Stimulated activated memory B cell treated with anti-CD40 and anti-IgM and Interleukin-4, amounts not matched to agents 10 μg/mL and 1 μg/mL and 100 μg/mL, for 72 hours (primary cell): ENCODE data around the gene HIP1R.
A peak's percentile ranks its signal among the peaks of the same experiment; 100 is the strongest.

Experiments
- ATAC-seq: fragments of 150-1000 bp; cut with Tn5 transposase; 2 replicates; pipeline ENCODE4 v1.10.0; 2021
- H3K27ac Mint-ChIP-seq: one replicate; pipeline ENCODE4 v1.8.0; 2022; ENCODE audit warnings: mild to moderate bottlenecking, mixed read lengths
- H3K27me3 Mint-ChIP-seq: one replicate; pipeline ENCODE4 v1.8.0; 2022; ENCODE audit warnings: mixed read lengths
- H3K36me3 Mint-ChIP-seq: one replicate; pipeline ENCODE4 v1.8.0; 2022; ENCODE audit warnings: mixed read lengths
- H3K4me1 Mint-ChIP-seq: one replicate; pipeline ENCODE4 v1.8.0; 2022; ENCODE audit warnings: mixed read lengths
- H3K4me3 Mint-ChIP-seq: one replicate; pipeline ENCODE4 v1.8.0; 2022; ENCODE audit warnings: mild to moderate bottlenecking, moderate library complexity, mixed read lengths
- H3K9me3 Mint-ChIP-seq: one replicate; pipeline ENCODE4 v1.8.0; 2022; ENCODE audit warnings: mixed read lengths

The HIP1R gene

GRCh38 chr12:122850695-122851350 lies 15.6 kb downstream of the HIP1R start:
- peaks cover 14% of the 10 kb centered on the region for H3K4me1 Mint-ChIP-seq
- no peak for ATAC-seq
- no peak overlapping the region for H3K4me3 Mint-ChIP-seq
- H3K9me3 Mint-ChIP-seq, result no peaks in the 10 kb centered on the region
- H3K27me3 Mint-ChIP-seq, result no peaks in the 10 kb centered on the region
- peaks cover 43% of the 10 kb centered on the region for H3K36me3 Mint-ChIP-seq
- no peak overlapping the region for H3K27ac Mint-ChIP-seq

- Mint-ChIP-seq H3K36me3 (peaks cover 52% of the 10 kb centered on the region), H3K27me3 (no peaks in the 10 kb centered on the region), H3K27ac (no peak overlapping the region), H3K9me3 (no peaks in the 10 kb centered on the region), H3K4me1 (peaks cover 14% of the 10 kb centered on the region), H3K4me3 (no peak overlapping the region)
- ATAC-seq, result no peak
Observed at GRCh38 chr12:122851820-122852219, 16.6 kb downstream of the HIP1R start.

GRCh38 chr12:122852336-122853275 lies 17.3 kb downstream of the HIP1R start:
- no peak for ATAC-seq
- Mint-ChIP-seq H3K36me3 (peaks cover 52% of the 10 kb centered on the region), H3K27ac (no peak overlapping the region), H3K9me3 (no peaks in the 10 kb centered on the region), H3K4me3 (no peak overlapping the region), H3K27me3 (no peaks in the 10 kb centered on the region), H3K4me1 (peaks cover 9% of the 10 kb centered on the region)

DNA sequence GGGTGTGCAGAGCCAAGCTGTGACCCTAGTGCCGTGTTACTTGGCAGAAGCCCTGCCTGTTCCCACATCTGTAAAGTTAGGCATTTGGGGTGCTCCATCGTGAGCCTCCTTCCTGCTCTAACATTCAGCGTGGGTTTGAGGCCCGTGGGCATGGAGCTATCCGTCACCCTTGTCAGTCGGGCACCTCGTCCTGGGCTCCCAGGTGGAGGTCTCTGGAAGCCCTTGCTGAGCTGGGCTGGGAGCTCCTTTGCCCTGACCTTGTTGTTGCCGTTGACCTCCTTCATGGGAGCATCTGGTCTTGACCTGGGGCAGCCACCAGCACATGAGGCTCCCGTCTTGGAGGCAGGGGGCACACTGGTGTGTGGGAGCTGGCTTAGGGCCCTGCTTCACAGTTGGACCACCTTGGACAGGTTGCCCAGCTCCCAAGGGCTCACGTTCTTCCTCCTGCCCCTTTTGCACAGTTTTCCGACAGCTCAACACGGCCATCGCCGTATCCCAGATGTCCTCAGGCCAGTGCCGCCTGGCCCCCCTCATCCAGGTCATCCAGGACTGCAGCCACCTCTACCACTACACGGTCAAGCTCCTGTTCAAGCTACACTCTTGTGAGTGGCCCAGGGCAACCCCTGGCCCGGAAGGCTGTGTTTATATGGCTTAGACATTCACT lies 18.5 kb downstream of the HIP1R start:
- no peaks in the 10 kb centered on the region for H3K27me3 Mint-ChIP-seq
- no peaks in the 10 kb centered on the region for H3K9me3 Mint-ChIP-seq
- no peak for ATAC-seq
- H3K4me1 Mint-ChIP-seq, result peaks cover 3% of the 10 kb centered on the region
- H3K36me3 Mint-ChIP-seq, result peaks cover 46% of the 10 kb centered on the region
- no peak overlapping the region for H3K4me3 Mint-ChIP-seq
- H3K27ac Mint-ChIP-seq, result no peak overlapping the region

DNA sequence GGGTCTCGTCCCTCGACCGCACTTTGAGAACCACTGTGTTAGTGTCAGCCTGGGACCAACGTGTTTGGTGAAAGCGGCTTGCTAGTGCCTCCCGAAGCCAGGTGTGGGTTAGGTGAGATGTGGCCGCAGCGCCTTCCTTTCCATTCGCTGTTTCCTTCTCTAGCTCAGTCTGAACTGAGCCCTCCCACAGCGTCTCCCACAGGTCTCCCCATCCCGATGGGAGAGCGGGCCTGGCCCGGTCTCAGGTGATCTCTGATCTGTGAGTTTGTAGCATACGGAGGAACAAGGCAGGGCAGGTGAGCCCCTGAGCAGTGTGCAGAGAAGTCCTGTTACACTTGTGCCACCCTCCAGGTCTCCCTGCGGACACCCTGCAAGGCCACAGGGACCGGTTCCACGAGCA lies 19.3 kb downstream of the HIP1R start:
- H3K9me3 Mint-ChIP-seq, result no peaks in the 10 kb centered on the region
- peaks cover 37% of the 10 kb centered on the region for H3K36me3 Mint-ChIP-seq
- H3K27ac Mint-ChIP-seq, result no peak overlapping the region
- H3K4me3 Mint-ChIP-seq, result no peak overlapping the region
- H3K4me1 Mint-ChIP-seq, result peaks cover 8% of the 10 kb centered on the region
- ATAC-seq, result no peak
- H3K27me3 Mint-ChIP-seq, result no peaks in the 10 kb centered on the region

DNA sequence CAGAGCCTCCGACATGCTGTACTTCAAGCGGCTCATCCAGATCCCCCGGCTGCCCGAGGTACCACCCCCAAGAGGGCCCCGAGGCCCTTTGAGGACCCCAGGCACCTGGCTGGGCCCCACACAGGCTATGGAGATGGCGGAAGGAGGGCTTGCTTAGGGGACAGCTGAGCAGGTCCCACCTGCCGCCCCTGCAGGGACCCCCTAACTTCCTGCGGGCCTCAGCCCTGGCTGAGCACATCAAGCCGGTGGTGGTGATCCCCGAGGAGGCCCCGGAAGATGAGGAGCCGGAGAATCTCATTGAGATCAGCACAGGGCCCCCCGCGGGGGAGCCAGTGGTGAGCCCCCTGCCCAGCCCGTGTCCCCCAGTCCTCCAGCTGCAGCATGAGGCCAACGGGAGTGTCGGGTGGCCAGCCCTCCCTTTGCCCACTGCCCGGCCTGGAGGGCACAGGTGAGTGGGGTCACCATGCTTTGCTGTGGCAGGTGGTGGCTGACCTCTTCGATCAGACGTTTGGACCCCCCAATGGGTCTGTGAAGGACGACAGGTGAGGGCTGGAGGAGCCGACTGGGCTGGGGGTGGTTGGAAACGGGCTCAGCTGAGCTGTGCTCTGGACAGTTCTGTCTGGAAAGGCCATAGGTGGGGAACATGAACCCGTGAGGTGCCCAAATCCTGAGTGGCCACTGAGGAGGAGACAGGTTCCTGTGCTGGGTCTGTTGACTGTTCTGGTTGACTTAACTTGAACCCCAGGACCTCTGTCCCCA lies 20.0 kb downstream of the HIP1R start:
- ATAC-seq, result no peak
- no peak overlapping the region for H3K27ac Mint-ChIP-seq
- no peaks in the 10 kb centered on the region for H3K9me3 Mint-ChIP-seq
- H3K36me3 Mint-ChIP-seq, result peaks cover 34% of the 10 kb centered on the region
- no peak overlapping the region for H3K4me3 Mint-ChIP-seq
- peaks cover 13% of the 10 kb centered on the region for H3K4me1 Mint-ChIP-seq
- no peaks in the 10 kb centered on the region for H3K27me3 Mint-ChIP-seq

DNA sequence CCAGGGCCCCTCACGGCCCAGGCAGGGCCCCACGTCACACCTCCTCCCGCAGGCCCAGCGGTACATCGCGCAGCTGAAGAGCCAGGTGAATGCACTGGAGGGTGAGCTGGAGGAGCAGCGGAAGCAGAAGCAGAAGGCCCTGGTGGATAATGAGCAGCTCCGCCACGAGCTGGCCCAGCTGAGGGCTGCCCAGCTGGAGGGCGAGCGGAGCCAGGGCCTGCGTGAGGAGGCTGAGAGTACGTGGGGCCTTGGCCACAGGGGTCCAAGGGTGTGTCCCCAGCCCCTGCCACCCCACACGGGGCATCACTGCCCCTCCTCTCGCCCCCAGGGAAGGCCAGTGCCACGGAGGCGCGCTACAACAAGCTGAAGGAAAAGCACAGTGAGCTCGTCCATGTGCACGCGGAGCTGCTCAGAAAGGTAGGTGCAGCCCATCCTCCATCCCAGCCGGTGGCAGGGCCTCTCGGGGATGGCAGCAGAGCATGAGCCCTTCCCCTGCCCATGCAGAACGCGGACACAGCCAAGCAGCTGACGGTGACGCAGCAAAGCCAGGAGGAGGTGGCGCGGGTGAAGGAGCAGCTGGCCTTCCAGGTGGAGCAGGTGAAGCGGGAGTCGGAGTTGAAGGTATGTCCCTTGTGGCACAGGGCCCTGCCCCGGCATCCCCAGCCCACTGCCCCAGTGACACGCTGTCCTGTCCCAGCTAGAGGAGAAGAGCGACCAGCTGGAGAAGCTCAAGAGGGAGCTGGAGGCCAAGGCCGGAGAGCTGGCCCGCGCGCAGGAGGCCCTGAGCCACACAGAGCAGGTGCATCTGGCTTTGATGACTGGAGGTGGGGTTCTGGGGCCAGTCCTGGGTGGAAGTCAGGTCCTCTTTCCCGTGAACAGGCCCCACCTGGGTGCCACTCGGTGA lies 20.9 kb downstream of the HIP1R start:
- Mint-ChIP-seq H3K36me3 (peaks cover 28% of the 10 kb centered on the region), H3K4me1 (peaks cover 19% of the 10 kb centered on the region), H3K27me3 (no peaks in the 10 kb centered on the region), H3K4me3 (no peak overlapping the region), H3K9me3 (no peaks in the 10 kb centered on the region), H3K27ac (no peak overlapping the region)
- ATAC-seq, result no peak

DNA sequence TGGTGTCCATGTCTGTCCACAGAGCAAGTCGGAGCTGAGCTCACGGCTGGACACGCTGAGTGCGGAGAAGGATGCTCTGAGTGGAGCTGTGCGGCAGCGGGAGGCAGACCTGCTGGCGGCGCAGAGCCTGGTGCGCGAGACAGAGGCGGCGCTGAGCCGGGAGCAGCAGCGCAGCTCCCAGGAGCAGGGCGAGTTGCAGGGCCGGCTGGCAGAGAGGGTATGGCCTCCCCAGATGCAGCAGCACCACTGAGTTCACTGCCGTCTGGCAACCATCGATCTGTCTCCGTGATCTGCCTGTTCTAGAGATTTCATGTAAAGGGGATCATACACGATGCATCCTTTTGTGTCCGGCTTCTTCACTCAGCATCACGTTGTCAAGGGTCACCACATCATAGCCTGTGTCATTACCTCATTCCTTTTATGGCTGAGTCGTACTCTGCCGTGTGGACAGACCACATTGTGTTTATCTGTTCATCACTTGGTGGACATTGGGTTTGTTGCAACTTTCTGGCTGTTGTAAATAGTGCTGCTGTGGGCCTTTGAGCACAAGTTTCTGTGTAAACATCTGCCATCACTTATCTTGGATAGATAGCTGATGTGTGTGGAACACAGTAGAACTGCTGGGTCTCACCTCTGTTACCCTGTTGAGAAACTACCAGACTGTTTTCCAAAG lies 21.9 kb downstream of the HIP1R start:
- no peaks in the 10 kb centered on the region for H3K9me3 Mint-ChIP-seq

DNA sequence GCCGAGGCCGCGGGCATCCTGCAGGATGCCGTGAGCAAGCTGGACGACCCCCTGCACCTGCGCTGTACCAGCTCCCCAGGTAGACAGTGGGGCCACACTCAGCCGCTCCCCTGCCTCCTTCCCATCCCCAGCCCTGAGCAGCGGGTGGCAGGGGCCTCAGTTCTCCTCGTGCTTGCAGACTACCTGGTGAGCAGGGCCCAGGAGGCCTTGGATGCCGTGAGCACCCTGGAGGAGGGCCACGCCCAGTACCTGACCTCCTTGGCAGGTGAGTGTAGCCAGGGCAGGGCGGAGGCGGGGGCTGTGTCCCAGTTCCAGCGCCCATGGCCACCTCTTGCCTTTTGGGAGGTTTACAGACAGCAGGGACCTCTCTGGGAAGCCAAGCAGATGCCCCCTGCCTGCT lies 22.9 kb downstream of the HIP1R start:
- no peak overlapping the region for H3K27ac Mint-ChIP-seq
- no peaks in the 10 kb centered on the region for H3K27me3 Mint-ChIP-seq
- H3K9me3 Mint-ChIP-seq, result no peaks in the 10 kb centered on the region
- H3K36me3 Mint-ChIP-seq, result peaks cover 20% of the 10 kb centered on the region
- ATAC-seq, result no peak
- no peak overlapping the region for H3K4me3 Mint-ChIP-seq
- peaks cover 39% of the 10 kb centered on the region for H3K4me1 Mint-ChIP-seq

More for the DNA sequence above, 21.9 kb downstream of the HIP1R start:
- Mint-ChIP-seq H3K27me3 (no peaks in the 10 kb centered on the region), H3K27ac (no peak overlapping the region), H3K36me3 (peaks cover 26% of the 10 kb centered on the region), H3K4me3 (no peak overlapping the region), H3K4me1 (peaks cover 29% of the 10 kb centered on the region)
- no peak for ATAC-seq

DNA sequence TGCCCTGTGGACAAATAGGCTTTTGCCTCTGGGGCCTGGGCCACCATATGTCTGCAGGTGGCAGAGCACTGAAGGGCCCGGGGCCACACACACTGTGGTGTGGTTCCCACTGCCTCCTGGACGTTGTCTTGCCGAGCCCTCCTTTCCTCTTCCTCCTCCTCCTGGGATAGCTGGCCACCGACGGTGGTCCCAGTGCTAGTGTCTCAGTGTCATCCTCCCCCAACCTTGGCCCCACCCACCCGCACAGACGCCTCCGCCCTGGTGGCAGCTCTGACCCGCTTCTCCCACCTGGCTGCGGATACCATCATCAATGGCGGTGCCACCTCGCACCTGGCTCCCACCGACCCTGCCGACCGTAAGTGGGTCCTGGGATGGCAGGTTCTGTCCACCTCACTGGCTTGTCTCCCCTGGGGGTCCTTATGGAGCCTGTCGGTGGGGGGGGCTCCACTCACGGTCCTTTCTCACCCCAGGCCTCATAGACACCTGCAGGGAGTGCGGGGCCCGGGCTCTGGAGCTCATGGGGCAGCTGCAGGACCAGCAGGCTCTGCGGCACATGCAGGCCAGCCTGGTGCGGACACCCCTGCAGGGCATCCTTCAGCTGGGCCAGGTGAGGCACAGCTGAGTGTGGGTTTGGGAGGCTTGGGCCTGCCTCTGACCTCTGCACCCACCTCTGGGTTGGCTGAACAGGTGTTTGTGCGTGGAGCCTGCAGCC lies 23.5 kb downstream of the HIP1R start:
- Mint-ChIP-seq H3K36me3 (peaks cover 19% of the 10 kb centered on the region), H3K27me3 (no peaks in the 10 kb centered on the region), H3K4me3 (no peak overlapping the region), H3K27ac (peak overlapping the region; percentile 14), H3K9me3 (no peaks in the 10 kb centered on the region), H3K4me1 (peaks cover 44% of the 10 kb centered on the region)
- peak; percentile 2 for ATAC-seq

DNA sequence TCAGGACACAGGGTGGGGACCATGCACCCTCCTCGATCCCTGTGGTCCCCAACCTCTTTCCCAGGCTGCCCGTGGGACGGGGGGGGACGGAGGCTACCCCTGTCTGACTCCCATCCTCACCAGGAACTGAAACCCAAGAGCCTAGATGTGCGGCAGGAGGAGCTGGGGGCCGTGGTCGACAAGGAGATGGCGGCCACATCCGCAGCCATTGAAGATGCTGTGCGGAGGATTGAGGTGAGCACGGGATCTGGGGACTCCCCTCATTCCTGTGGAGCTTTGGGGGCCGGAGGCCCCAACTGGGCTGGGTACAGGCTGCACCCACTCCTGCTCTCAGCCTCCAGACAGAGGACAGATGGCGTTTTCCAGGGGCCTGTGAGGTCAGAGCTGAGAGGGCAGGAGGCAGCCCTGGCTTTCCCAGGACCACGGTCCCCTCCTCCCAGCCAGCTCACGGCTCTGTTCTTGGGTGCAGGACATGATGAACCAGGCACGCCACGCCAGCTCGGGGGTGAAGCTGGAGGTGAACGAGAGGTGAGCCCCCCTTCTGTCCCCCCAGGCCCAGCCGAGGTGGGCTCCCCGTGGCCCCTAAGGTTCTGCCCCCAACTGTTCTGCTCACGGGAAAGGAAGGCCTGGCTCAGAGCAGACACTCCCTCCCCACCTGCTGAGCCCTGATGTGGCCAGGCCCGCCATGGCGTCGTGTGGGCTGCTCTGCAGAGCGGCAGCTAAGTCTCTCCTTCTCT lies 24.2 kb downstream of the HIP1R start:
- no peak for ATAC-seq
- H3K4me1 Mint-ChIP-seq, result peaks cover 47% of the 10 kb centered on the region

DNA sequence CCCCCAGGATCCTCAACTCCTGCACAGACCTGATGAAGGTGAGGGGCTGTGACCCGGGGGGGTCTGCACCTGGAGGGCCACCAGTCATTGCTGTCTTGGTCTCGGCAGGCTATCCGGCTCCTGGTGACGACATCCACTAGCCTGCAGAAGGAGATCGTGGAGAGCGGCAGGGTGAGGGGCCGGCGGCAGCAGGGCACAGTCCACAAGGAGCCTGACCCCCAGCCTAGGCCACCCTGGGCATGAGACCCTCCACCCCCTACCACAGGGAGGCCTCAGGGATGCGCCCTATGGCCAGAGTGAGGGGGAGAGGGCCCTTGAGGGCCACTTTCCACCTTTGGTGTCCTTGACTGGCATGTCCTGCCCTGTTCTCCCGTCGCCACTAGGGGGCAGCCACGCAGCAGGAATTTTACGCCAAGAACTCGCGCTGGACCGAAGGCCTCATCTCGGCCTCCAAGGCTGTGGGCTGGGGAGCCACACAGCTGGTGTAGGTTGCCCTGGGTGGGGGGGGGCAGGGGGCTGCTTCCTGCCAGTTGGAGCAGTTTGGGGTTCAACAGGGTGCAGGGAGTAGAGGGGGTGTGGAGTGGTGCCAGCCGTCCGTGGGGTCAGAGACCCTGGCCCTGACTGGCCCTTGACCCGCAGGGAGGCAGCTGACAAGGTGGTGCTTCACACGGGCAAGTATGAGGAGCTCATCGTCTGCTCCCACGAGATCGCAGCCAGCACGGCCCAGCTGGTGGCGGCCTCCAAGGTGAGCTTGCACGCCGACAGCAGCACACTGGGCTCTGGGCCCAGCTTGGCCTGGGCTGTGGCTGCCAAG lies 25.0 kb downstream of the HIP1R start:
- Mint-ChIP-seq H3K4me3 (no peak overlapping the region), H3K27me3 (no peaks in the 10 kb centered on the region), H3K4me1 (peaks cover 54% of the 10 kb centered on the region), H3K36me3 (peaks cover 16% of the 10 kb centered on the region), H3K27ac (peak overlapping the region; percentile 76), H3K9me3 (no peaks in the 10 kb centered on the region)
- ATAC-seq, result peak; percentile 65

More for the DNA sequence above, 24.2 kb downstream of the HIP1R start:
- no peaks in the 10 kb centered on the region for H3K27me3 Mint-ChIP-seq
- peak overlapping the region; percentile 76 for H3K27ac Mint-ChIP-seq
- H3K9me3 Mint-ChIP-seq, result no peaks in the 10 kb centered on the region
- H3K4me3 Mint-ChIP-seq, result no peak overlapping the region
- peaks cover 15% of the 10 kb centered on the region for H3K36me3 Mint-ChIP-seq
